HG02938 (cell line): Measurements from ENCODE around the gene SLC12A4.
"Not testable (repeated sequence)": the region's sequence is repeated elsewhere in the genome, so short reads cannot be mapped to it uniquely, and the experiment has no call there.

Source experiments
- ATAC-seq: cut with Tn5 transposase; IDR thresholded peaks from one replicate; pipeline ENCODE4 v1.9.1; 2021; ENCODE audit warnings: mild to moderate bottlenecking, moderate library complexity; ENCODE audit not compliant: unreplicated experiment

SLC12A4 gene

GRCh38 chr16:67942510-67943255, 25.8 kb downstream of the SLC12A4 start:
- ATAC-seq: no peak

- no peak for ATAC-seq
These were observed 26.3 kb downstream of the SLC12A4 start for GRCh38 chr16:67942200-67942509.

- no peak for ATAC-seq
These were observed 26.8 kb downstream of the SLC12A4 start for GRCh38 chr16:67941469-67942199.

- no peak for ATAC-seq
These were observed 27.9 kb downstream of the SLC12A4 start for GRCh38 chr16:67940446-67941089.

GRCh38 chr16:67939507-67940445, 28.7 kb downstream of the SLC12A4 start:
- no peak for ATAC-seq

GRCh38 chr16:67937713-67938112, 30.7 kb downstream of the SLC12A4 start:
- not testable (repeated sequence) for ATAC-seq

- ATAC-seq: peak; percentile 50
These were observed 31.4 kb downstream of the SLC12A4 start for GRCh38 chr16:67936880-67937605.

GRCh38 chr16:67936124-67936879, 32.1 kb downstream of the SLC12A4 start, which contains the start of gene PSMB10:
Gene PSMB10 (minus strand): TSS chr16:67936850. CDS start chr16:67936749, 101 bp downstream.
- ATAC-seq: no peak

- ATAC-seq: peak; percentile 73
These were observed 32.9 kb downstream of the SLC12A4 start for GRCh38 chr16:67935402-67936123.

GRCh38 chr16:67935101-67935401, 33.4 kb downstream of the SLC12A4 start:
- ATAC-seq: no peak

- ATAC-seq: no peak
These were observed 33.9 kb downstream of the SLC12A4 start for GRCh38 chr16:67934306-67935100.

- ATAC-seq: no peak
These were observed 34.6 kb downstream of the SLC12A4 start for GRCh38 chr16:67933805-67934204.

GRCh38 chr16:67932462-67932840, 36.0 kb downstream of the SLC12A4 start:
- ATAC-seq: no peak

GRCh38 chr16:67931712-67932461, 36.5 kb downstream of the SLC12A4 start, which contains the start of gene CTRL:
Gene CTRL (minus strand): TSS chr16:67931862. CDS start chr16:67931852, 10 bp downstream.
- ATAC-seq: no peak

GRCh38 chr16:67930678-67931211, 37.7 kb downstream of the SLC12A4 start:
- ATAC-seq: no peak

GRCh38 chr16:67930191-67930590, 38.2 kb downstream of the SLC12A4 start:
- ATAC-seq: no peak
